Activated naive CD4-positive, alpha-beta T cell treated with anti-CD3 and anti-CD28 coated beads, Interleukin-2, amount 10 ng/mL, durations not matched to agents 7 days and 5 days (primary cell): ENCODE measurements around the gene KRT8.

Experiments
- CTCF ChIA-PET: fragments of 350-600 bp; sonication (Branson Sonifier 250); formaldehyde crosslinking; loops from one replicate; lab custom pipeline; 2021; ENCODE audit warnings: antibody characterized with exemption; lab: Charles Lee
- DNase-seq: peaks from one replicate; pipeline ENCODE4 v3.0.0-alpha.2; 2020
- H3K27ac Mint-ChIP-seq: one replicate; pipeline ENCODE4 v1.8.0; 2021; ENCODE audit warnings: mild to moderate bottlenecking, moderate library complexity, mixed read lengths
- H3K27me3 Mint-ChIP-seq: one replicate; pipeline ENCODE4 v1.8.0; 2021; ENCODE audit warnings: mild to moderate bottlenecking, mixed read lengths
- H3K36me3 Mint-ChIP-seq: one replicate; pipeline ENCODE4 v1.8.0; 2021; ENCODE audit warnings: mixed read lengths
- H3K4me1 Mint-ChIP-seq: one replicate; pipeline ENCODE4 v1.8.0; 2021; ENCODE audit warnings: mixed read lengths
- H3K4me3 Mint-ChIP-seq: one replicate; pipeline ENCODE4 v1.8.0; 2021; ENCODE audit warnings: mild to moderate bottlenecking, moderate library complexity, mixed read lengths
- H3K9me3 Mint-ChIP-seq: one replicate; pipeline ENCODE4 v1.8.0; 2021; ENCODE audit warnings: mixed read lengths

The KRT8 gene

GRCh38 chr12:52901715-52902541 lies 2.9 kb downstream of the KRT8 start:
- no peak for DNase-seq
- peaks cover 3% of the 10 kb centered on the region for H3K4me1 Mint-ChIP-seq
- no peak overlapping the region for H3K4me3 Mint-ChIP-seq
- H3K27ac Mint-ChIP-seq, result no peak overlapping the region
- no peaks in the 10 kb centered on the region for H3K36me3 Mint-ChIP-seq
- CTCF ChIA-PET, result interaction anchor here (0.9 to 1.9 kb wide), 2 partner anchors 17 to 31 kb away, joined by 3 to 6 read pairs; no protein-coding TSS in a partner anchor
- peaks cover 20% of the 10 kb centered on the region for H3K27me3 Mint-ChIP-seq
- H3K9me3 Mint-ChIP-seq, result no peaks in the 10 kb centered on the region

DNA sequence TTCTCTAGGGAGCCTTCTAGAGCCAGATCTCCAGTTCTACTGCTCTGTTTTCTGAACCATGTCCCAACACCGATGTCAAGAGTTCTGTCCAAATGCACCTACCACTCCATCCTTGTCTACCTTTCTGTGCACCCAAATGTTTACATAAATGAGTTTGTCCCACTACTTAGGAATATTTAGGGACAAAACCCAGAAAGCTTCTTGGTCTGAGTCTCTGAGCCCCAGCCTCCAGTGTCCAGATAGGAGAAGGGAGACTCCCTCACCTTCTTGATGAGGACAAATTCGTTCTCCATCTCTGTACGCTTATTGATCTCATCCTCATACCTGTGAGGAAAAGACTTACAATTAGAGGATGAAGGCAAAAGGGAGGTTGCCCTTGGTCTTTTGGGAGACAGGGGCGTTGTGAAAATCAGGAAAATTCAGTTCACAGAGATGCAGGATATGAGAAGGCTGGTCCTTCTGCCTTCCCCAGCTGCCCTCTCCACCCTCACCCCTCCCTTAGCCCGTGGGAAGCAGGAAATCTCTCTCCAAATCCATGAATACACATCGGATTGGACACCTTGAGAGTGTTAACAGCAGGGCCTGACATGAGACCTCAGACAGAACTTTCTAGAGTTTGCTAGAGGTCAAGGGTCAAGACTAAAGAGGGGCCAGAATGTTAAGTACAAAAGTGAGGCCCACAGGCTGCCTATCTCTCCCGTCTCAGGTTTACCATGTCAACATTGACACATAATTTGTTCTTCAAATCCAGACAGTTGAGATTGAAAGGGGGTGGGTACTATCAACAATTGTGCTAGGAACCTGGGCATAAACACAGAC lies 3.8 kb downstream of the KRT8 start:
- Mint-ChIP-seq H3K27me3 (peaks cover 24% of the 10 kb centered on the region), H3K36me3 (no peaks in the 10 kb centered on the region), H3K4me3 (no peak overlapping the region), H3K27ac (no peak overlapping the region), H3K4me1 (peaks cover 3% of the 10 kb centered on the region), H3K9me3 (no peaks in the 10 kb centered on the region)
- CTCF ChIA-PET, result interaction anchor here (0.9 to 5.5 kb wide), 3 partner anchors 16 to 31 kb away, joined by 3 to 44 read pairs (median 6); no protein-coding TSS in a partner anchor
- no peak for DNase-seq

GRCh38 chr12:52900166-52900895 lies 4.5 kb downstream of the KRT8 start:
- H3K27ac Mint-ChIP-seq, result no peak overlapping the region
- no peaks in the 10 kb centered on the region for H3K36me3 Mint-ChIP-seq
- peaks cover 30% of the 10 kb centered on the region for H3K27me3 Mint-ChIP-seq
- H3K4me1 Mint-ChIP-seq, result peaks cover 3% of the 10 kb centered on the region
- DNase-seq, result no peak
- H3K9me3 Mint-ChIP-seq, result no peaks in the 10 kb centered on the region
- H3K4me3 Mint-ChIP-seq, result no peak overlapping the region
- CTCF ChIA-PET, result interaction anchor here (5.5 kb wide), 1 partner anchor 16 kb away, joined by 44 read pairs; no protein-coding TSS in a partner anchor

- peaks cover 27% of the 10 kb centered on the region for H3K27me3 Mint-ChIP-seq
- H3K9me3 Mint-ChIP-seq, result no peaks in the 10 kb centered on the region
- no peaks in the 10 kb centered on the region for H3K36me3 Mint-ChIP-seq
- DNase-seq, result no peak
- H3K27ac Mint-ChIP-seq, result no peak overlapping the region
- CTCF ChIA-PET, result interaction anchor here (0.7 to 5.5 kb wide), 4 partner anchors 10 to 20 kb away, joined by 3 to 44 read pairs (median 6); no protein-coding TSS in a partner anchor
- peaks cover 3% of the 10 kb centered on the region for H3K4me1 Mint-ChIP-seq
- no peak overlapping the region for H3K4me3 Mint-ChIP-seq
Measured at GRCh38 chr12:52899338-52900035, 5.4 kb downstream of the KRT8 start.

DNA sequence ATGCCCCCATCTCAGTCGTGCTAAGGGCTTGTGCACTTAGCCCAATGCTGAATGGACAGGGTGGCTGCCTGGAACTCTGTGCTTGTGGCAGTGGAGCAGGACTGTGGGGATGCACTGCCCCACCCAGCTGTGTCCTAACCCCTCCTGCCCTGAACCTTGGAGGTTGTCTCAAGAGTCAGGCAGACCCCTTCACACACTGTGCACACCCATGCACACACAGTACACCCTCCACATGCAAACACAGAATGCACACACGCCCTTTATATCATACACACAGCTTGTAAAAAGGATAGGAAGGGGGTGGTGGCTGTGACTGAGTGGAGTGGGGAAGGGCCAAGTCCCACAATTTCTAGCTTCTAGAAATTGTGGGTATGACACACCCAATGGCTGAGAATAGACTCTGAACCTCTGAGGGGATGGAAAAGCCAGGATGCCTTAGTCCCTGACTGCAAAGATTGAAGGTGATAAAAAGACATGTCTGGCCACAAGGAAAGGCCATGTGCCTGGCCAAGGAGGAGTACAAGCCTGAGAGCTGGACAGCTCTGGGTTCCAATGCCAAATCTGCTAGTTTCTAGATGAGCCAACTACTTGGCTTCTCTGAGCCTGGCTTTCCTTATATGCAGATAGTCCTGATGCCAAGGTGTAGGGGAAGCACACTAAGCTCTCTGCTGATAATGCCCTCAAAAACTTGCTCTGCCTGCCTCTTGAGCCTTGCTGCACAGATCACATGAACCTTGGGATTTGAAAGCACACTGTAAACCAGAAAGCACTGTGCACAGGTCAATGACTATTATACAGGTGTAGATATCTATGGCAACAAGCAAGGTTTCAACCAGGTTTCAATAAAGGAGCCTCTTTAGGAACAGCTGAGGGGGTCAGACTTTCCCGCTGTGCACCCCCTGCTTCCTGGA lies 8.4 kb downstream of the KRT8 start:
- Mint-ChIP-seq H3K4me3 (no peak overlapping the region), H3K4me1 (no peaks in the 10 kb centered on the region), H3K27ac (no peak overlapping the region), H3K9me3 (no peaks in the 10 kb centered on the region), H3K27me3 (peaks cover 10% of the 10 kb centered on the region), H3K36me3 (no peaks in the 10 kb centered on the region)
- DNase-seq, result no peak
- CTCF ChIA-PET, result interaction anchor here (0.7 to 5.5 kb wide), 6 partner anchors 9 to 84 kb away, joined by 3 to 44 read pairs (median 5); no protein-coding TSS in a partner anchor

DNA sequence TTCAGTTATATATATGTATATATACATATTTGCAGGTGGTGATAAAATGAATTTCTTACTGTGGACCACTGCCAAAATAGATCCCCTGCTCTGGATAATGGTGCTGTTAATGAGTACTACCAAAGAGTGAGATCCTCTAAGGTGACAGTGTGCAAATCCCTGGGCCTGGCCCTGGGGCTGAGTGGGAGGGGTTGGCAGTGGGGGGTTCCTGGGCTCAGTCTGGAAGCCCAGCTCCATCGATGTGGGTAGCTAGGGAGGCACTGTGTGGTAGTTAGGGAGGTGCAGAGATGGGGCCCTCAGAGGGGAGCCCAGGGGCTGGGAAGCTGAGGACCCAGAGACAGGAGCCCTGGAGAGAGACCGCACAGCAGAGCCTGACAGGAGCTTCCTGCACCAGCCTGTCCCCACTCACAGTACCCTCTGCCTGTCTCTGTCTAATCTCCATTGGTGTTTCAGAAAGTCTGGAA lies 9.1 kb downstream of the KRT8 start:
- H3K4me1 Mint-ChIP-seq, result no peaks in the 10 kb centered on the region
- H3K36me3 Mint-ChIP-seq, result no peaks in the 10 kb centered on the region
- no peaks in the 10 kb centered on the region for H3K9me3 Mint-ChIP-seq
- DNase-seq, result no peak
- no peak overlapping the region for H3K4me3 Mint-ChIP-seq
- no peak overlapping the region for H3K27ac Mint-ChIP-seq
- peaks cover 10% of the 10 kb centered on the region for H3K27me3 Mint-ChIP-seq
- CTCF ChIA-PET, result interaction anchor here (0.8 to 5.5 kb wide), 3 partner anchors 10 to 14 kb away, joined by 3 to 44 read pairs (median 4); no protein-coding TSS in a partner anchor

DNA sequence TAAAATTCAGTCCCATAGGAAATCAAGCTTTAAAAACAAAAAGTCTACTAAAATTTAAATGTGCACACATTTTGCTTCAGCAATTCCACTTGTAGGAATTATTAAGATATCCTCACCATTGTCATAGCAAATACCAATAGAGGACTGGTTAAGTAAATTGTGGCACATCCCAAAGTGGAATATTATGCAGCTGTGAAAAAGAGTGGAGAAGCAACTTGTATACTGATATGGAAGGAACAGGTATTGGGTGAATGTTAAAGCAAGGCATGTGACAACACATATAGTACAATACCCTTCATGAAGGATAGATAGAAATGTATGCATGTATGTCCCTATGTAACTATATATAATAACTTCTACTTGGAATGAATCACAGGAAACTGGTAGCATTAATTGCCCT lies 11.9 kb downstream of the KRT8 start:
- Mint-ChIP-seq H3K27me3 (peaks cover 11% of the 10 kb centered on the region), H3K36me3 (no peaks in the 10 kb centered on the region), H3K27ac (no peak overlapping the region), H3K4me1 (no peaks in the 10 kb centered on the region), H3K9me3 (no peaks in the 10 kb centered on the region), H3K4me3 (no peak overlapping the region)
- CTCF ChIA-PET, result interaction anchor here (2.8 kb wide), 1 partner anchor 8 kb away, joined by 12 read pairs; no protein-coding TSS in a partner anchor
- no peak for DNase-seq

GRCh38 chr12:52892207-52892852 lies 12.5 kb downstream of the KRT8 start:
- H3K36me3 Mint-ChIP-seq, result no peaks in the 10 kb centered on the region
- no peak overlapping the region for H3K4me3 Mint-ChIP-seq
- no peak for DNase-seq
- H3K4me1 Mint-ChIP-seq, result no peaks in the 10 kb centered on the region
- H3K27ac Mint-ChIP-seq, result no peak overlapping the region
- CTCF ChIA-PET, result interaction anchor here (1.5 to 2.8 kb wide), 2 partner anchors 8 to 89 kb away, joined by 5 to 12 read pairs; no protein-coding TSS in a partner anchor
- peaks cover 15% of the 10 kb centered on the region for H3K27me3 Mint-ChIP-seq
- H3K9me3 Mint-ChIP-seq, result no peaks in the 10 kb centered on the region

GRCh38 chr12:52891044-52891443 lies 13.8 kb downstream of the KRT8 start:
- Mint-ChIP-seq H3K27ac (no peak overlapping the region), H3K9me3 (no peaks in the 10 kb centered on the region), H3K27me3 (peaks cover 20% of the 10 kb centered on the region), H3K4me1 (no peaks in the 10 kb centered on the region), H3K36me3 (no peaks in the 10 kb centered on the region), H3K4me3 (no peak overlapping the region)
- DNase-seq, result no peak
- CTCF ChIA-PET, result interaction anchor here (0.6 to 1.5 kb wide), 2 partner anchors 11 to 90 kb away, joined by 3 to 5 read pairs; no protein-coding TSS in a partner anchor

DNA sequence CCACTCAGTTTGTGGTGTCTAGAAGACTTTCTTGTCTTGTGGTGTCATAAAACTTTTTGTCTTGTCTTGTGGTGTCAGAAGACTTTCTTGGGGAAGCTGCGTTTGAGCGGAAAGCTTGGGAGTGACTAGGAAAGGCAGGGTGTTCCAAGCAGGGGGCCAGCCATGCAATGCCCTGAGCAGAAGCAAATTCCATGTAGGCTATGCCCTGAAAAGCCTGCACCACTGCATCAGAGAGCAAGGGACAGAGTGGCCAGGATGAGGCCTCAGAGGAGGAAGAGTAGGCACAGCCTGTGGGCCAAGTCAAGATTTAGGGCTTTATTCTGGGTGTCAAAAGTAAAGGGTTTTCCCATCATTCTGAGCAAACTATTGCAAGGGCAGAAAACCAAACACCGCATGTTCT lies 14.5 kb downstream of the KRT8 start:
- Mint-ChIP-seq H3K36me3 (no peaks in the 10 kb centered on the region), H3K27me3 (peaks cover 19% of the 10 kb centered on the region), H3K27ac (no peak overlapping the region), H3K4me1 (no peaks in the 10 kb centered on the region), H3K9me3 (no peaks in the 10 kb centered on the region), H3K4me3 (no peak overlapping the region)
- DNase-seq, result no peak
- CTCF ChIA-PET, result interaction anchor here (1.3 to 4.1 kb wide), 2 partner anchors 62 to 89 kb away, joined by 4 to 36 read pairs; no protein-coding TSS in a partner anchor

DNA sequence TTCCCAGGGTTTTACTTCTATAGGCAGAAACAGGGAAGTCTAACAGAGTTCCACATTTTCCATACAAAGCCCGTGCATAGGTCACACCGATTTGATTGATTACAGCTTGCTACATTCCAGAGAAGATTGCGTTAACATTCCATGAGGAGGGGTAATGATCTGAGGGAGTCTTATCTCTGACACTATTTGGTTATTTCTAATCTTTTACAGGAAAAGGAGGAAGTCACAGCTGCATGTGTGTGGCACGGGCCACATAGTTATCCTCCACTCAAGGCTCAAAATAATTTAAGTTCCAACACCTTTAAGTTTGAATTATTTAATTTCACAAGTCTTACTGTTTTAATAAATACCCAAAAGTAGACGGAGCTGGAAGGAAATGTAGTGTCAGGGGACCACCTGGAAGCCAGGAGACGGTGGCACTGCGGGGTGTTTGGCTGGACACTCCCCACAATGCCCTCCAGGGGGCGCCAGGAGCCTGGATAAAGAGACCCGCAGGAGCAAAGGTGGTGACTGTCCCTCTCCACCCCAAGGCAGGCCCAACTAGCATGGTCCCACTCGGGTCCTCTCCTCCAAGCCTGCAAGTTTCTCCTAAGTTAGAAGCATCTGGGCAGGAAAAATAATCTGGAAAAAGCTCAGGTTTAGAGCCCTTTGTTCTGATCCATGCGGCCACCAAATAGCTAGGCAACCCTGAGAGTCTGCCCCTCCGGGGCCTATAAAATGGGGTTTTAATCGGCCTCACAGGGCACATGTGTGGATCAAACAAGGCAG lies 20.2 kb downstream of the KRT8 start:
- no peaks in the 10 kb centered on the region for H3K9me3 Mint-ChIP-seq
- H3K36me3 Mint-ChIP-seq, result no peaks in the 10 kb centered on the region
- DNase-seq, result peak; percentile 84
- CTCF ChIA-PET, result interaction anchor here (0.6 to 11.2 kb wide), 54 partner anchors 9 to 524 kb away, joined by 3 to 427 read pairs (median 5); partner anchors contain the start of genes EIF4B, KRT18, KRT74 and KRT8
- H3K27me3 Mint-ChIP-seq, result peaks cover 46% of the 10 kb centered on the region
- H3K27ac Mint-ChIP-seq, result no peak overlapping the region
- no peak overlapping the region for H3K4me3 Mint-ChIP-seq
- H3K4me1 Mint-ChIP-seq, result peaks cover 7% of the 10 kb centered on the region
